K562 (cell line): ENCODE measurements around the gene SUGT1. TPM values are rescaled to one million over a fixed set of nuclear protein-coding genes. Genes with fewer than 3 reads are reported as not detected.

ENCODE experiments used
- ATF6 ChIP-seq: sonication (generic); formaldehyde crosslinking; IDR thresholded peaks from 2 replicates; pipeline ENCODE4 v1.4.0; 2020; ENCODE audit warnings: mild to moderate bottlenecking, missing genetic modification reagents
- BACH1 ChIP-seq: fragments of 200-800 bp; sonication (Bioruptor generic); IDR thresholded peaks from 2 replicates; pipeline ENCODE4 v1.6.1; 2016; ENCODE audit warnings: missing genetic modification characterization, missing compliant biosample characterization
- E2F4 ChIP-seq: sonication (generic); formaldehyde crosslinking; IDR thresholded peaks from 2 replicates; pipeline ENCODE4 v1.8.0; 2022; ENCODE audit warnings: mild to moderate bottlenecking, low read depth, missing genetic modification reagents
- MLLT1 ChIP-seq, 2 experiments: fragments of 450-650 bp; IDR thresholded peaks; 2 replicates each; pipeline ENCODE4 v1.6.1; 2016
- NBN ChIP-seq: fragments of 450-650 bp; IDR thresholded peaks from 2 replicates; pipeline ENCODE4 v1.6.1; 2016; ENCODE audit warnings: low read depth, mild to moderate bottlenecking
- PML ChIP-seq: IDR thresholded peaks from 2 replicates; pipeline ENCODE4 v1.6.1; 2012; ENCODE audit warnings: low read length, inconsistent platforms
- POLR2A ChIP-seq: fragments of 450-650 bp; conservative IDR thresholded peaks from 2 replicates; pipeline ENCODE4 v1.6.1; 2016
- POLR2AphosphoS2 ChIP-seq: IDR thresholded peaks from 2 replicates; pipeline ENCODE4 v1.6.1; 2012; ENCODE audit warnings: low read length, improper control_type of control experiment
- POLR2B ChIP-seq: fragments of 450-650 bp; IDR thresholded peaks from 2 replicates; pipeline ENCODE4 v1.6.1; 2018; ENCODE audit warnings: low read depth; ENCODE audit not compliant: partially characterized antibody
- TFAP4 ChIP-seq: sonication (generic); formaldehyde crosslinking; IDR thresholded peaks from 2 replicates; pipeline ENCODE4 v1.8.0; 2022; ENCODE audit warnings: missing genetic modification reagents, mild to moderate bottlenecking, moderate library complexity, borderline replicate concordance
- THAP12 ChIP-seq: fragments of 250-450 bp; sonication (Bioruptor Pico); IDR thresholded peaks from 2 replicates; pipeline ENCODE4 v1.9.0; 2021; ENCODE audit warnings: mild to moderate bottlenecking, inconsistent platforms
- TOE1 ChIP-seq, 2 experiments: fragments of 450-650 bp in 1 of 2; sonication (generic) in 1 of 2; formaldehyde crosslinking in 1 of 2; IDR thresholded peaks; 2 replicates each; pipeline versions ENCODE4 v1.7.1 to v1.8.0; 2016 to 2022; ENCODE audit warnings: borderline replicate concordance in 2 of 2, mild to moderate bottlenecking in 2 of 2, antibody characterized with exemption in 1 of 2, inconsistent platforms in 1 of 2, low read depth in 1 of 2, missing genetic modification reagents in 1 of 2, moderate library complexity in 1 of 2
- ZBTB2 ChIP-seq: fragments of 450-650 bp; IDR thresholded peaks from 2 replicates; pipeline ENCODE4 v1.6.1; 2016; ENCODE audit warnings: antibody characterized with exemption
- polyA plus RNA-seq, 8 experiments: library from polyadenylated mRNA; depleted of rRNA in 4 of 8; stranded (reverse) in 5 of 8; unstranded in 3 of 8; fragments of >200 nt; fragmentation: Nextera tagmentation in 2 of 8; fragmentation: Illumina TruSeq in 1 of 8; extraction: Ambion mirVana in 2 of 8; extraction: Trizol in 1 of 8; gene quantifications; 2 replicates each; pipeline versions ENCODE4 v1.2.1 to v1.2.3, GENCODE V29; 2011 to 2014; ENCODE audit warnings: inconsistent platforms in 1 of 8, missing spikeins in 1 of 8
- total RNA-seq, 7 experiments: library from RNA; depleted of rRNA in 6 of 7; stranded (reverse); fragments of >200 nt in 6 of 7; fragmentation: Illumina TruSeq in 2 of 7; extraction: Trizol in 2 of 7; gene quantifications; 2 replicates each; pipeline versions ENCODE4 v1.2.1 to v1.2.3, GENCODE V29; 2011 to 2021; ENCODE audit warnings: low replicate concordance in 1 of 7

Gene SUGT1
- total and polyA plus RNA-seq, 9 of the 15 experiments (the other 6 are each of a cell fraction or from before 2014, with no cell fraction given) = 38.1 to 67.1 (median 53.8) TPM

GRCh38 chr13:52652196-52652979 lies at the start of gene SUGT1 (continued):
- TF ChIP-seq TFAP4 = peak; percentile 33; the same call in 1 of the 2 replicates
- TF ChIP-seq PML = peak; percentile 35; the same call in 1 of the 2 replicates
- TF ChIP-seq ZBTB2 = peak; percentile 41; the same call in 1 of the 2 replicates
- TF ChIP-seq MLLT1 (IDR thresholded peaks at IDR 0.05) = 0 out of 4 replicates have a peak, but pooled peaks of 1 of the 2 experiments have one; percentile 38
- TF ChIP-seq POLR2AphosphoS2 = 0 out of 2 replicates have a peak, but pooled peaks have one; percentile 52
- peak; percentile 31; the same call in 1 of the 2 replicates for TF ChIP-seq BACH1 (tag)
- TF ChIP-seq TOE1 (IDR thresholded peaks at IDR 0.05; ENCODE audit: borderline replicate concordance) = peak; percentile 56; the same call in 1 of the 2 replicates
- TF ChIP-seq TOE1 (CRISPR knock-in tag; IDR thresholded peaks at IDR 0.05; ENCODE audit: borderline replicate concordance, low read depth) = no peak
- no peak for TF ChIP-seq ATF6
- TF ChIP-seq E2F4 = no peak
- 0 out of 2 replicates have a peak, but pooled peaks have one; percentile 9 for TF ChIP-seq THAP12
- TF ChIP-seq NBN = peak; percentile 61; the same call in 1 of the 2 replicates
- TF ChIP-seq POLR2B = peak; percentile 74
- TF ChIP-seq POLR2A = peak; percentile 82
